NCI-H1417 (cell line): ENCODE data around the gene SNCA.

ENCODE experiments used
- DNase-seq, 3 experiments: peaks; one replicate each; lab custom pipeline; 2025; lab: John Stamatoyannopoulos, UW

Gene SNCA

DNA sequence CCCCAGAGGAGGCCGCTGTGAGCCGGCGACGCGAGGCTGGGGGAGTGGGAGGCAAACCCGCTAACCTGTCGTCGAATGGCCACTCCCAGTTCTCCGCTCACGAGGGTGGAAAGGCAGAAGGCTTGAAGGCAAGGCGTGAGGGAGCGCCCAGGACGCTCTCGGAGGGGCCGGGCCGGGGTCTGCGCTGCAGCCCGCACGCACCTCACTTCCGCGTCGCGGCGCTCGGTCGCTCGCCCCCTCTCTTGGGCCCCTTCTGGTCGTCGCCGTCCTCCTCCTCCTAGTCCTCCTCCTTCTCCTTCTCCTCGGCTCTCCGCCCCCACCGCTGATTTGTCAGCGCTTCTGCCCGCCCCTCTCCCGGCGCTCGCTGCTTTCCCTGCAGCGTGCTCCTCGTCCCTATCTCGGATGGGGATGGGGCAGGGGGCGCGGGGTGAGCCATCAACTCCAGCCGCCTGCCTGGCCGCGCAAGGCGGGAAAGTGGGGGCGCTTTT, at the start of gene SNCA:
SNCA (minus strand) TSS at position 265 of the 488 bp plus-strand sequence. CDS start 1,494 bp downstream, outside the sequence.
- DNase-seq = peak; percentile 72 to 87 (median 84)

DNA sequence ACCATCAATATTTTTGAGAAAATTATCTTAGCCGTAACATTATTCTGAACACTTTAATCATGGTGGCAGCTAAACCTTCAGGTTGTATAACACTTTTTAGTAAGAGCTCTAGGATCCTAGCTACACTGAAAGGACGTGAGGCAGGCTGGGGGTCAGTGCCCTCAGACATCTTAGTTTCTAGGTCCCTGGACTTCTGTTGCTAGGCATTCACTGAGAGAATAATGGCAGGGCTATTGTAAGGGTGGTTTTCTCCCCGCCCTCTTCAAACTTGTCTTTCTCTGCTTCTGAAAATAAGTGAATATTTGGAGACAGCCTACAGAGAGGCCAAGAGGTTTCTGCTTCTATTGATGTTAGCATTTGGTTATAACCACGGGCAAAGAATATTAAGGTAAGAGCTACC, 42.3 kb upstream of the SNCA start:
- peak in 1 of 3 experiments; percentile 14 for DNase-seq

DNA sequence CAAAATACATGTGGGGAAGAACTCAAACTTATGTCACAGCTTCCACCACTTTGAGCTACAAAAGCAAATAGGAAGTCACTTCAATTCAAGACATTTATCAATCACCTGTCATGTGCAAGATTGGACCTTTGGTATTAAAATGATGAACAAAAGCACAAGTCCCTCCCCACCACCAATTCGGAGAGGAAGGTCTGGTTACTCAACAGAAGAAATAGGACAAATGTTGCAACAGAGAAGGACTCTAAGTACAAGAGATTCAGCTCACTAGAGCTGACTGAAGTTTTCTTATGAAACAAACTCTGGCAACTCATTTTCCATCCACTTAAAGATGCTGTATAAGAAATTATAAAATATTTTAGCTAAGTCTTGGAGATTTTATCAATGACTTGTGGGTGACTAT, 41.6 kb upstream of the SNCA start:
- no peak for DNase-seq

DNA sequence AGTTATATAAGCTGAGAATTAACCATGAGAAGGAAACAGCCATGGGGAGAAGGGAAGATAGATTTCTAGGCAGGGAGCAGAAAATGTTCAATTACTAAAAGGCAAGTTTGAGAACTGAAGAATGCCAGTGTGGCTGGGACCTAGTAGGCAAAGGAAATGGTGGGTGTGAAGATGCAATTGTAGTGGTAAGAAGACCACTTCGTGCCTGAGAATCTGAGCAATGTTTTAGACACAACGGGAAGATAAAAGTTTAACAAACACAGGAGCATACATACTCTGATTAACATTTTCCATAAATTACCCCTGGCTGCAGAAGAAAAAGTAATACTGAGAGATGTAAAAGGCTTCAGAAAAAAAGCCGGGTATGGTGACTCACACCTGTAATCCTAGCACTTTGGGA, 39.6 kb upstream of the SNCA start:
- no peak for DNase-seq

GRCh38 chr4:89871211-89871610, 34.2 kb upstream of the SNCA start:
- DNase-seq = no peak

- no peak for DNase-seq
Observed at GRCh38 chr4:89868999-89869589, 32.1 kb upstream of the SNCA start.

GRCh38 chr4:89868276-89868675, 31.3 kb upstream of the SNCA start:
- DNase-seq = no peak

- no peak for DNase-seq
Observed at GRCh38 chr4:89863533-89863932, 26.6 kb upstream of the SNCA start.

GRCh38 chr4:89860971-89861370, 24.0 kb upstream of the SNCA start:
- no peak for DNase-seq

DNA sequence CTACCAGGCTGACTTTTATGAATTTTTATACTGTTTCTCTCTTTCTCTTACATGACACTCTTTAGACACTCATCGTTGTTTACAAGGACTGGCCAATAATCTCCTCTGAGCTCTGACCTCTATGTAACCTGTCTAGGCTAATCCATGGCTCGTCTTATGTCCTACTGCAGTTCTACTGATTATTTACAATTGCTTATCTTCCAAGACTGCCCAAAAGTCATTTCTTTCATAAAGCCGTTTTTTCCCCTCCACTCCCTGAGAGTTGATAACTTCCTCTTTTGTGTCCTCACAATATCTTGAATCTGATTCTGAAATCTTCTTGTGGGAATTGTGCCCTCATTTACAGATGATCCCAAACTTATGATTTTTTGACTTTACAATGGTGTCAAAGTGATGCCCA, 18.3 kb upstream of the SNCA start:
- DNase-seq = no peak

- DNase-seq = peak in 2 of 3 experiments; percentile 21 to 40
Observed at GRCh38 chr4:89847571-89848325, 10.8 kb upstream of the SNCA start.

DNA sequence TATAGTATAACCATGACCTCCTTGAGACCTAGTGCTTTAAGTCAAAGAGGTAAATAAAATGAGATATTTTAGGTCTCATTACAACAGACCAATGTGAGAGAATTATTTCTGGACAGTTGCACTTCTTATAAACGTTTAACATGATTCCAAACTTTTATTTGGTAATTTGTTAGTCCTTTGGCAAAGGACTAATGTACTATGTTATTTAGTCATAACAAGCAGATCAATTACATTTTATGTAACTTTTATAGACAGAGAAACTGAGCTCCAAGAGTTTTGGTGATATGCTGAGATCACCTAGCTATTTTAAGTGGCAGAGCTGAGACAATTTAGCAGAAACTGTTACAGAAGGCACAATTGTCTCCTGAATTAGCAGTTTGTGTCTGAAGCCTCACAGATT, 2.6 kb upstream of the SNCA start:
- DNase-seq = no peak

DNA sequence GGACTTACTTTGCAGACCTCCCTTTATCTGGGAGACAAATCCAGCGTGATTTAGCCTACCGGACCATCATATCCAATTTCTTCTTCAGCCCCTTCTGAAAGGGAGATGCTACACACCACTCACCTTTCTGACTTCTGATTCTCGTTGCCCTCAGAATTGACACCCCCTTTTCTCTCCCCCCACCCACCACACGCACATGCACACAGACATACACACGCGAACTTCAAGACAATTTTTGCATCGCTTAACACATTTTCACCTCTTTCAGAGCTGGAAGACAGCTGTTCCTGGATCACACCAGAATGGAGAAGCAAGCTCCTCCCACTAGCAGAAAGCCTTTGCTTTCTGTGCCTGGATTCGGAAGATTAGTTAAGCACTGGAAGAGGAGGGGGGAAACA, 1.0 kb upstream of the SNCA start:
- DNase-seq = peak; percentile 20 to 67 (median 65)

- peak; percentile 35 to 81 (median 81) for DNase-seq
Observed at GRCh38 chr4:89837385-89837992, 528 bp upstream of the SNCA start.

GRCh38 chr4:89836031-89836745, 773 bp downstream of the SNCA start:
- DNase-seq = peak in 1 of 3 experiments; percentile 50

DNA sequence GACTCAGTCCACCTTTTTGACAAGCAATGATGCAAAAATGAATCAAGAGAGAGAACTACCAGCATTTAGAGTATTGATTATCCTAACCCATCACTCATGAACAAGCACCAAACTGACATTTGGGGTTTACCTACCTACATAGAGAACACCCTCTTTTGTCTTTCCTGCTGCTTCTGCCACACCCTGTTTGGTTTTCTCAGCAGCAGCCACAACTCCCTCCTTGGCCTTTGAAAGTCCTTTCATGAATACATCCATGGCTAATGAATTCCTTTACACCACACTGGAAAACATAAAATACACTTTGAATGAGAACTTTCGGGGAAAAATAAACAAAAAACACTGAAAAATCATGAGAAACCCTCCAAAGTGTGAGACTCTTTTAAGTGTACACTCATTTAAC, 1.5 kb downstream of the SNCA start:
- no peak for DNase-seq

DNA sequence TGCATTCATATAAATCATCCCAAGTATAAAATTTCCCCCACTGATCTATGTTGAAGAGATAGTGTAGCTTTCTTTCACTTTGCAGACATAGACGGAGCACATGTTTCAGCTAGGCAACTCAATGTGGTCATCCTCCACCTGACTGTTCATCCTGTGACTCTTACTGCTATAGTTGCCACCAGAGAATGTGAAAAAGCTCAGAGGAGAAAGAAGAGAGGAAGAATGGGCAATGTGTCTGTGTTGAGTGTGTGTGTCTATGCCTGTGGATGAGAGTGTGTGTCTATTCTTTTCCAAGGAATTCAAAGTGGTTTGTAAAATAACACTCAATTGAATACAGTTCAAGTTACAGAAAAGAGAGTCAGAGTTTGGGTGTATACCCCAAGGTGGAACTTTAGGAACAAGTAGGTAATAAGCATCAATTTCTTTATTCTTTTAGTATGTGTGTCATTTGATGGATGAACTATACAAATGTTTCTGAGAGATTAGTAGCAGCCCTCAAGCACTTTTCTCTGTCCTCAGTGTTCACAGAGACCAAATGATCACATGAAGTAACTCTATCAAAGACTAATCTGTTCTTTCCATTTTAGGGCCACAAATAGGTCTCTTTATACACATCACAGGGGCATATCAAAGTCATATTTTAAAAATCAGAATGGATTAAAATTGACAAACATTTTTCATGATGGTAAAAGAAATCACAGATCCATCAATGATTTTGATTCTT, 2.3 kb downstream of the SNCA start:
- DNase-seq = no peak

DNA sequence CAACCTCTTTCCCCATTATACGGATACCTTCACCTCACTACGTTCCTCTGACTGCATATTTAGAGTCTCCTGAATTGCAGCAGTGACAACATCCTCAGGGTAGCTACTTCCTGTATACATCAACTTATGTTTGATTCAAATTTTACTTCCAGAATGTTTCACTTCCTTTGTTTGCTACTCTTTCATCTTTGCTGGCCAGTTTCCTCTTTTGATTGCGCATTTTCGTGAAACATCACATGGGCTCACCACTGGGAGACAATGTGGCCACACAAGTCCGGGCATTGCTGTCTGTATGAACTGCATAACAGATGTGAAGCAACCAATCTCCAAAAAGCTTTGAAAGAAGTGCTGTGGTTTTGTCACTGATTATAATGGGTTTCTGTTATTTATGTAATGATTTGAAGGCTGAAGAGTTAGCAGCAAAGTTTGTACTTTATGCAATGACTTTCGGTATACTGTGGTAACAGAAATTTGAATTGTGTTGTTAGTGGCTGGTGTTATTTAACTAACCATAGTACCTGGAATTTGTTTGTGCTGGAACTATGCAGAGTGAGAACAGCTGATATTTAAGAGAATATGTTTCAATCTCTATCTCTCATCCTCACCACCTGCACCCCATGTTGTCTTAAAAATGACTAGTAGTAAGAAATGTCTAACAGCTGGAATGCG, 7.4 kb downstream of the SNCA start:
- no peak for DNase-seq

DNA sequence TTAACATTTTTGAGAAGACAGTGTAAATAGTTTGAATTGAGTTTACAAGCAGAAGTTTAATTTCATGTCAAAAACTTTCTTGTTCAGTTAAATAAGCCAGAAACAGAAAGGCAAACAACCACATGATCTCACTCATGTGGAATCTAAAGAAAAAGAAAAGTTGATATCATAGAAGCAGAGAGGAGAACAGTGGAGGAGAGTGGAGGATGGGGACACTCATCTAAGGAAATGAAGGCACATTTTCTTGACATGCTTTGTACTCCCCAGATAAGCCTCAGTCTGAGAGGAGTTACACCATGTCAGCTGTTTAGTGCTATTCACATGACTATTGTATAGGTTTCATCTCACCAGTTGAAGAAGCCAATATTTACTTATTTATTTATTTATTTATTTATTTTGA, 13.5 kb downstream of the SNCA start:
- DNase-seq = no peak

DNA sequence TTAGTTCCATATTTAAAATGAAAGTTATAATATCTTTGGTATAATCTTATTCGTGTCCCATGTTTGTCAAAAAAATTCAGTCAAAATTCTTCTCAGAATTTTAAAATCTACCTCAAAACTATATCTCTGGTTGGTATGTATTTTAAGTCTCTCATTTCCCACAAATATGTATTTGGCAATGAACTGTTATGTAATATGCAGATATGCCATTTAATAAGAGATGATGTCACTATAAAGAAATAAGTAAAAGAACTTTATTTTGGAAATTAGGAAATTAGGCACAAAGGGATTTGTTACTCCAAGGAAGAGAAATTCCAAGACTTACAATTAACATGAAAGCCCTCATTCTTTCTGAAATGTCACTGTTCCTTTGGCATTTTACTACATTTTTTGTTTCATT, 15.3 kb downstream of the SNCA start:
- no peak for DNase-seq

DNA sequence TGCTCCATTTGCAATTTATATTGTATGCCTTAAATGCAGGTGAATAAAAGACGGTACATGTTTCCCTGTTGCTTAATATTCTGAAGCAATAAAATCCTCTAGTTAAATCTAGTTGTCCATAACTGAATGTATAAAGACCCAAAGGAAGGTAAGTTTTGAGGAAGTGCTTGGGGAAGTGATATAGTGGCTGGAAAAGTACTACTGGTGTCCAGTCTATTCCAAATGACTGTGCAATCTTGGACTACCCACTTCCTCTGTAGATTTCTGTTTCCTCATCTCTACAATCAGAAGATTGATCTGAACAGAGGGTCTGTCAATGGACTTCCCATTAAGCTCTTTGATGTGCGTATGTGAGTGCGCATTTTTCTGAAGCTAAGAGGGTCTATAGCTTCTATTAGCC, 17.0 kb downstream of the SNCA start:
- no peak for DNase-seq
